ENCODE measurements around the gene GPR63. TPM values are rescaled to one million over a fixed set of nuclear protein-coding genes. Genes with fewer than 3 reads are reported as not detected.

GPR63 gene
- total and polyA plus RNA-seq, 12 donors, result 0.06 to 2.5 (median 0.78) TPM

GRCh38 chr6:96862560-96862959 is 25.3 kb upstream of the GPR63 start:
- WGBS, 2 donors, result 42 to 48% methylated on average over 1 of the region's 1 CpG
- H3K4me1 ChIP-seq, result no peaks in the 10 kb centered on the region
- intact Hi-C loops (cut with DNase I), result no loop called here
- DNase-seq, result no peak
- TF ChIP-seq CTCF (IDR thresholded peaks at IDR 0.05), result no peak
- H3K9me3 ChIP-seq, result no peaks in the 10 kb centered on the region
- no peak overlapping the region for H3K4me3 ChIP-seq
- ATAC-seq, result no peak
- no peaks in the 10 kb centered on the region for H3K36me3 ChIP-seq
- H3K27ac ChIP-seq, result no peak overlapping the region
- peaks cover 0 to 17% (median 0%) of the 10 kb centered on the region in 7 donors for H3K27me3 ChIP-seq

- intact Hi-C loops (cut with DNase I), result no loop called here
- Histone ChIP-seq H3K36me3 (no peaks in the 10 kb centered on the region), H3K4me1 (no peaks in the 10 kb centered on the region), H3K27me3 (peaks cover 0 to 11% (median 0%) of the 10 kb centered on the region in 7 donors), H3K9me3 (no peaks in the 10 kb centered on the region), H3K27ac (no peak overlapping the region), H3K4me3 (no peak overlapping the region)
- DNase-seq, result no peak
- no peak for ATAC-seq
- no peak for TF ChIP-seq CTCF (IDR thresholded peaks at IDR 0.05)
Observed at GRCh38 chr6:96861588-96861987, 24.3 kb upstream of the GPR63 start.

- 24 to 44% methylated on average over 1 of the region's 1 CpG for WGBS, 2 donors
- H3K9me3 ChIP-seq, result peaks cover 0 to 4% (median 0%) of the 10 kb centered on the region in 11 donors
- intact Hi-C loops (cut with DNase I), result no loop called here
- TF ChIP-seq CTCF (IDR thresholded peaks at IDR 0.05), result no peak
- ATAC-seq (peak in 2 of 8 donors; percentile 58 to 64), DNase-seq (no peak)
- H3K27me3 ChIP-seq, result no peaks in the 10 kb centered on the region
- no peak overlapping the region for H3K4me3 ChIP-seq
- peaks cover 0 to 2% (median 0%) of the 10 kb centered on the region in 9 donors for H3K4me1 ChIP-seq
- H3K36me3 ChIP-seq, result no peaks in the 10 kb centered on the region
- H3K27ac ChIP-seq, result no peak overlapping the region
Observed at GRCh38 chr6:96856856-96857255, 19.6 kb upstream of the GPR63 start.

- Histone ChIP-seq H3K36me3 (no peaks in the 10 kb centered on the region), H3K27ac (no peak overlapping the region), H3K4me1 (peaks cover 0 to 7% (median 0%) of the 10 kb centered on the region in 9 donors), H3K9me3 (peaks cover 0 to 13% (median 0%) of the 10 kb centered on the region in 11 donors), H3K27me3 (no peaks in the 10 kb centered on the region), H3K4me3 (no peak overlapping the region)
- TF ChIP-seq CTCF (IDR thresholded peaks at IDR 0.05), result no peak
- intact Hi-C loops (cut with DNase I), result no loop called here
- DNase-seq, result no peak
- WGBS, 2 donors, result 81 to 87% methylated on average over 2 of the region's 2 CpGs
- no peak for ATAC-seq
Observed at GRCh38 chr6:96853083-96853482, 15.8 kb upstream of the GPR63 start.

Measured in heart right ventricle (tissue), 16 donors.